Upper lobe of right lung (tissue), 1 donor: Measurements from ENCODE around the gene CHST11. TPM values are rescaled to one million over a fixed set of nuclear protein-coding genes. Genes with fewer than 3 reads are reported as not detected.

Experiments
- ATAC-seq: fragments of 200-7000 bp; cut with Tn5 transposase; one replicate; pipeline ENCODE4 v1.9.1; 2020; ENCODE audit warnings: mild to moderate bottlenecking, moderate library complexity
- DNase-seq: peaks from one replicate; pipeline ENCODE4 v3.0.0-alpha.2; 2020
- H3K27ac ChIP-seq: fragments of 200-600 bp; one replicate; pipeline ENCODE4 v1.8.0; 2022
- H3K27me3 ChIP-seq: fragments of 200-600 bp; one replicate; pipeline ENCODE4 v1.8.0; 2022; ENCODE audit warnings: mild to moderate bottlenecking
- H3K36me3 ChIP-seq: fragments of 200-600 bp; one replicate; pipeline ENCODE4 v1.8.0; 2022
- H3K4me1 ChIP-seq: fragments of 200-600 bp; one replicate; pipeline ENCODE4 v1.8.0; 2022
- H3K4me3 ChIP-seq: fragments of 200-600 bp; one replicate; pipeline ENCODE4 v1.8.0; 2022; ENCODE audit warnings: mild to moderate bottlenecking
- H3K9me3 ChIP-seq: fragments of 200-600 bp; one replicate; pipeline ENCODE4 v1.8.0; 2022
- CTCF ChIP-seq: fragments of 200-600 bp; IDR thresholded peaks from one replicate; pipeline ENCODE4 v1.8.0; 2022; ENCODE audit warnings: antibody characterized with exemption
- intact Hi-C: fragments of 100-400 bp; cut with DNase I; formaldehyde crosslinking; loops from one replicate; pipeline ENCODE4 v1.11.0; 2022
- total RNA-seq: library from RNA; stranded (reverse); fragmentation: NEBNext Ultra II Directional; extraction: Animal tissue kit (Norgen Biotek cat#: 25700); gene quantifications from one replicate; pipeline ENCODE4 v1.2.1, GENCODE V29; 2021
- donor health status: DM: no; HTN: yes; CAD: no; lungs with severe emphysema.

The CHST11 gene
- total RNA-seq, 1 donor from 2014 or later, result 56.6 TPM

GRCh38 chr12:104638218-104638850, 181.6 kb downstream of the CHST11 start:
- Histone ChIP-seq H3K36me3 (no peaks in the 10 kb centered on the region), H3K4me3 (peak overlapping the region; percentile 14), H3K4me1 (no peaks in the 10 kb centered on the region), H3K9me3 (no peaks in the 10 kb centered on the region), H3K27ac (peak overlapping the region; percentile 18), H3K27me3 (no peaks in the 10 kb centered on the region)
- TF ChIP-seq CTCF, result no peak
- intact Hi-C loops, result no loop called here
- ATAC-seq, result no peak
- DNase-seq, result no peak

GRCh38 chr12:104638851-104639240, 182.1 kb downstream of the CHST11 start:
- DNase-seq (no peak), ATAC-seq (peak; percentile 26)
- H3K36me3 ChIP-seq, result no peaks in the 10 kb centered on the region
- no peaks in the 10 kb centered on the region for H3K27me3 ChIP-seq
- no peaks in the 10 kb centered on the region for H3K9me3 ChIP-seq
- H3K27ac ChIP-seq, result peak overlapping the region; percentile 18
- TF ChIP-seq CTCF, result no peak
- H3K4me1 ChIP-seq, result no peaks in the 10 kb centered on the region
- no peak overlapping the region for H3K4me3 ChIP-seq
- intact Hi-C loops, result no loop called here

- intact Hi-C loops, result no loop called here
- Histone ChIP-seq H3K36me3 (no peaks in the 10 kb centered on the region), H3K27ac (no peak overlapping the region), H3K9me3 (no peaks in the 10 kb centered on the region), H3K4me3 (no peak overlapping the region), H3K4me1 (peaks cover 8% of the 10 kb centered on the region), H3K27me3 (no peaks in the 10 kb centered on the region)
- no peak for ATAC-seq
- no peak for TF ChIP-seq CTCF
- no peak for DNase-seq
Observed at GRCh38 chr12:104640956-104641355, 184.2 kb downstream of the CHST11 start.

GRCh38 chr12:104641862-104642261, 185.1 kb downstream of the CHST11 start:
- H3K27ac ChIP-seq, result no peak overlapping the region
- intact Hi-C loops, result no loop called here
- peak; percentile 12 for TF ChIP-seq CTCF
- H3K9me3 ChIP-seq, result no peaks in the 10 kb centered on the region
- H3K36me3 ChIP-seq, result no peaks in the 10 kb centered on the region
- no peak overlapping the region for H3K4me3 ChIP-seq
- ATAC-seq (peak; percentile 82), DNase-seq (no peak)
- peaks cover 8% of the 10 kb centered on the region for H3K4me1 ChIP-seq
- no peaks in the 10 kb centered on the region for H3K27me3 ChIP-seq

GRCh38 chr12:104643093-104643818, 186.5 kb downstream of the CHST11 start:
- Histone ChIP-seq H3K27ac (peak overlapping the region; percentile 56), H3K27me3 (no peaks in the 10 kb centered on the region), H3K9me3 (no peaks in the 10 kb centered on the region), H3K4me3 (no peak overlapping the region), H3K4me1 (peaks cover 9% of the 10 kb centered on the region), H3K36me3 (no peaks in the 10 kb centered on the region)
- TF ChIP-seq CTCF, result no peak
- ATAC-seq, result peak; percentile 40
- DNase-seq, result no peak
- intact Hi-C loops, result no loop called here
